Cerebellar nuclear complex (tissue), 1 donor: ENCODE results near the gene GAB2.
"Not testable (repeated sequence)": the region's sequence is repeated elsewhere in the genome, so short reads cannot be mapped to it uniquely, and the experiment has no call there.

Experiments used
- DNase-seq, 2 experiments: peaks; one replicate each; lab custom pipeline; 2025; lab: John Stamatoyannopoulos, UW

GAB2 gene

GRCh38 chr11:78187366-78188285, 230.0 kb downstream of the GAB2 start:
- no peak for DNase-seq

- no peak for DNase-seq
Observed at GRCh38 chr11:78181185-78181584, 236.4 kb downstream of the GAB2 start.

GRCh38 chr11:78180751-78181150, 236.9 kb downstream of the GAB2 start:
- DNase-seq: no peak

- DNase-seq: no peak
Observed at GRCh38 chr11:78179459-78180071, 238.1 kb downstream of the GAB2 start.

- no peak for DNase-seq
Observed at GRCh38 chr11:78177216-78177615, 240.4 kb downstream of the GAB2 start.

- DNase-seq: no peak
Observed at GRCh38 chr11:78176605-78177141, 240.9 kb downstream of the GAB2 start.

- DNase-seq: not testable (repeated sequence)
Observed at GRCh38 chr11:78175862-78176261, 241.8 kb downstream of the GAB2 start.

- DNase-seq: no peak
Observed at GRCh38 chr11:78171951-78172350, 245.7 kb downstream of the GAB2 start.

- DNase-seq: no peak
Observed at GRCh38 chr11:78170874-78171549, 246.6 kb downstream of the GAB2 start.

- DNase-seq: no peak
Observed at GRCh38 chr11:78170413-78170812, 247.2 kb downstream of the GAB2 start.

- DNase-seq: no peak
Observed at GRCh38 chr11:78168539-78169477, 248.8 kb downstream of the GAB2 start.

GRCh38 chr11:78166855-78167469, 250.7 kb downstream of the GAB2 start:
- no peak for DNase-seq
